Mucosa of stomach (tissue), 1 donor: ENCODE measurements around the gene ZNF573.
"Not testable (repeated sequence)": the region's sequence is repeated elsewhere in the genome, so short reads cannot be mapped to it uniquely, and the experiment has no call there.

ENCODE experiments used
- H3K27me3 ChIP-seq: one replicate; pipeline ENCODE4 v1.7.0; 2013; ENCODE audit warnings: mild to moderate bottlenecking, low read length; ENCODE audit not compliant: control insufficient read depth, insufficient read depth
- H3K36me3 ChIP-seq: one replicate; pipeline ENCODE4 v1.7.0; 2013; ENCODE audit warnings: low read length; ENCODE audit not compliant: control insufficient read depth, insufficient read depth
- H3K4me1 ChIP-seq: one replicate; pipeline ENCODE4 v1.7.0; 2013; ENCODE audit warnings: mild to moderate bottlenecking, low read length; ENCODE audit not compliant: control insufficient read depth, insufficient read depth
- H3K4me3 ChIP-seq: one replicate; pipeline ENCODE4 v1.7.0; 2013; ENCODE audit warnings: low read length
- H3K9ac ChIP-seq: one replicate; pipeline ENCODE4 v1.7.0; 2013; ENCODE audit warnings: mild to moderate bottlenecking, low read length, moderate library complexity
- H3K9me3 ChIP-seq: one replicate; pipeline ENCODE4 v1.7.0; 2013; ENCODE audit warnings: mild to moderate bottlenecking, low read length, moderate library complexity; ENCODE audit not compliant: control insufficient read depth
- donor health status: Pancreatic carcinoma.

ZNF573 gene

DNA sequence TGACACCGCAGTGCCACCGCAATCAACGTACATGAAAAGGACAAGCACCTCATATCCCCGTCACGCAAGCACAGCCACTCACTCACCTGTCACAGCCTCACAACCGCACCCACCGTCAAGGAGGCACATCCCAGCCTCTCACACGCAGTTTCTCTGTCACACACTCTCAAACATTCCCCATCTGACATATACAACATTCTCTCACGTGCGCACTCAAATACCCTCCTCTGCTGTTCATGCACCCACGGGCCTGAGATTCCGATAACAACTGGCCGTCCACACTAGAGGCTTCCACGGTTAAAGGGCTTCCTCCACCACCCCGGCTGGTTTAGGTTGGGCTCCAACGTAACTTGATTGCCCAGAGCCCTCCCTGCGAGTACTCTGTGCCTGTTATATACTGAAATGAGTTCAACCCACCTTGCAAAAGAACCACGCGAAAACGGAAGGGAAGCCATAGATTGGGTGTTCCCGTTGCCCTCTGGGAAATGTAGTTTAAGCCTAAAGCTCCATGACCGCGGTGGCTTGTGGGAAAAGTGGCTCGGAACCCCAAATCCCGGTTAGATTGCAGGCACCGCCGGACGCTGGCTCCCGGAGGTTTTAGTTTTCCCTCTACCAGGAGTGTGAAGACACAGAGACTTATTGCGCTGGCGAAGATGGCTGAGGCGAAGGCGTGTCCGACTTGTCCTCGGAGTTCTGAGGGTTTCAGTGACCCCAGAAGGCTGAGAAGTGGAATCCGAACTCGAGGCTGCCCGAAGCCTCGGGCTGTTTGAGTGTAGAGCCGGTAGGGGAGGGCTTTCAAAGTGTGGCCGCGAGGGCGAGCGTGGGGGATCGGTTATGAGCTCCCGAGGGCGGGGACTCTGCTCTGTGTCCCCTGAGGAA lies at the start of gene ZNF573:
Gene ZNF573, minus strand, starts transcription at position 460 of the 879 bp plus-strand sequence. CDS start 5,857 bp downstream, outside the sequence.
- Histone ChIP-seq H3K9ac (peak within 1 kb of the TSS; percentile 84), H3K27me3 (no peaks in the 10 kb centered on the region), H3K36me3 (no peaks in the 10 kb centered on the region), H3K4me3 (peak within 1 kb of the TSS; percentile 91), H3K9me3 (no peaks in the 10 kb centered on the region), H3K4me1 (peaks cover 7% of the 10 kb centered on the region)

DNA sequence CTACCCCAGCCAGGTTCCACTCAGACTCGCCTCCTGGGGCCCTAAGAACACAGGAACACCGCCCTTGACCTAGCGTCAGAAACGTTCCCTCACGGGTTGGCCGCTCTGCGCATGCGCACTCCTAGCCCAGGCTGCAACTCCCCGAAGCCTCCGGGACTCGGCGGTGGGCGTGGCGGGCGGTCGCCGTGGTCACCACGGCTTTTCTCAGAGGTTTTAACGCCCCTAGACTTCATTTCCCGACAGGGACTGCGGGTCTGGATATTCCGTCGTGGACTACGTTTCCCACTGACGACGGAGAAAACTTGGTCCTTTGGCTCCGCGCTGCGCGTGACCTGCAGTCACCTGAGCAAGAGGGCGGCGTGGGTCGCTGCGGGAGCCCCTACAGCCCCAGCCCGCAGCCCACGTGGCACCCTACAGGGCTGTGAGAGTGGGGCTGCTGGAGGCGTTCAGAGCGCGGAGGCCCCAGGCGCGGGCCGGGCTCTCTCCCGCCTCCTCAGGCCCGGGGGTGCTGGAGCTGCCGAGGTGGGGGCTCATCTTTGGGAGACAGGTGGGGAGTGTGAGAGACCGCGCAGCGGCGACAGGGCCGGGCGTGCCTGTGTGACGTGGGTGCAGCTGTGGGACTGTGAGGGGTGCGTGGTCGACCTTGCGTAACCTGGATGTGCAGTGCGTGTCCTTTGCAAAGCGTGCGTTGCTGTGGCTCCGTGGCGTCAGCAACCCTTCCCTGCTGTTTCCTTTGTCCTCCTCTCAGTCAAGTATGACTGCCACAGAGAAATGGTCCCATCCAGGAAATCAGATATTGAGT lies 38.0 kb upstream of the ZNF573 start:
- Histone ChIP-seq H3K4me1 (no peaks in the 10 kb centered on the region), H3K9ac (peak overlapping the region; percentile 61), H3K36me3 (no peaks in the 10 kb centered on the region), H3K27me3 (peaks cover 3% of the 10 kb centered on the region), H3K9me3 (no peaks in the 10 kb centered on the region), H3K4me3 (peak overlapping the region; percentile 41)

DNA sequence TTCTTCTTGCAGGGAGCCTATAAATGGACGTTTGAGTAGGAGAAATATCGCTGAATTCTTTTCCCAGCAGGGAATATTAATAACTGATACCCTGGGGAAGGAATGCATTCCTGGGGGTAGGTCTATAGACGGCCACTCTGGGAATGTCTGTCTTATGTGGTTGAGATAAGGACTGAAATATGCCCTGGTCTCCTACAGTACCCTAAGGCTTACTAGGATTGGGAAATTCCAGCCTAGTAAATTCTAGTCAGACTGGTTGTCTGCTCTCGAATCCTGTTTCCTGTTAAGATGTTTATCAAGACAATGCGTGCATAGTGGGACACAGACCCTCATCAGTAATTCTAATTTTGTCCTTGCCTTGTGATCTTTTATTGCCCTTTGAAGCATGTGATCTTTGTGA lies 36.2 kb upstream of the ZNF573 start:
- H3K4me3 ChIP-seq, H3K4me1 ChIP-seq, H3K9ac ChIP-seq, H3K9me3 ChIP-seq, H3K36me3 ChIP-seq, H3K27me3 ChIP-seq: not testable (repeated sequence)

DNA sequence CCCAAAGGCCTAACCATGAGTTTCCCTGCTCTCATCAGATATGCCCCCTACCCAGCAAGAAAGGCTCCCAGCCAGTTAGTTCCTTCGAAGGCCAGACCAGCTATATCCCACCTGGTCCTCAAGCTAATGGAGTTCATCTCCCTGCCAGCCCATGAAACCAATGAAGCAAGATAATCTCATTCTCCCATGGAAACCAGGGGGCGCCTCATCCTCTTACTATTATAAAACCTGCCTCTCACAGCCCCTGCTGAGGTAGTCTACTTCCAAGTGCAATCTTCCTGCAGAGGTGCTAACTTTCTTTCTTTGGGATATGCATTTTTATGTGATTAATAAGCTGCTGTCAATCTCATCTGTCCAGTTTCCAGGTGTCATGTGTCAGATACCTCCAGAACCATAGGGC lies 34.0 kb upstream of the ZNF573 start:
- Histone ChIP-seq H3K27me3 (peaks cover 3% of the 10 kb centered on the region), H3K9me3 (no peaks in the 10 kb centered on the region), H3K4me3 (no peak overlapping the region), H3K9ac (no peak overlapping the region), H3K4me1 (no peaks in the 10 kb centered on the region), H3K36me3 (no peaks in the 10 kb centered on the region)

DNA sequence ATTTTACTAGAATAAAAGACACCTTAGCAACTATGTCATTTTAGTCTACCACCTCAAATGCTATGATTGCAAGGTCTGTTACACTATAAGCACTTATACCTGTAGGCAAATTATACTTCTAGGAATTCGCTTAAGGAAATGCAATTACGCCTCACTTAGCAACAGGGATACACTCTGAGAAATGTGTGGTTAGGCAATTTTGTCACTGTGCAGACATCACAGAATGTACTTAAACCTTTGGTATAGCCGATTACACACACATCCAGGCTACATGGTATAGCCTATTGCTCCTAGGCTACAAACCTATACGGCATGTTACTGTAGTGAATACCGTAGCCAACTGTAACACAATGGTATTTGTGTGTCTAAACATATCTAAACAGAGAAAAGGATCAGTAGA lies 30.0 kb upstream of the ZNF573 start:
- Histone ChIP-seq H3K9ac (no peak overlapping the region), H3K9me3 (no peaks in the 10 kb centered on the region), H3K4me1 (no peaks in the 10 kb centered on the region), H3K27me3 (no peaks in the 10 kb centered on the region), H3K4me3 (no peak overlapping the region), H3K36me3 (no peaks in the 10 kb centered on the region)

DNA sequence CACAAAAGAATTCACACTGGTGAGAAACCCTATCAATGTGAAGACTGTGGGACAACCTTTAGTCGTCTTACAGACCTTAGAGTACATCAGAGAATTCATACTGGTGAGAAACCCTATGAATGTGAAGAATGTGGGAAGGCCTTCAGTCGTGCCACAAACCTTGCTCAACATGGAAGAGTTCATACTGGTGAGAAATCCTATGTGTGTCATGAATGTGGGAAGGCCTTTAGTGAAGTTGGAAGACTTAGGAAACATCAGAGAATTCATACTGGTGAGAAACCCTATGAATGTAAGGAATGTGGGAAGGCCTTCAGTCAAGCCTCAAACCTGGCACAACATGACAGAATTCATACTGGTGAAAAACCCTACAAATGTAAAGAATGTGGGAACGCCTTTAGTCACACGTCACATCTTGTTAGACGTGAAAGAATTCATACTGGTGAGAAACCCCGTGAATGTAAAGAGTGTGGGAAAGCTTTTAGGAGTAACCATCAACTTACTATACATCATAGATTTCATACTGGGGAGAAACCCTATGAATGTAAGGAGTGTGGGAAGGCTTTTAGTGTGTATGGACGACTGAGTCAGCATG lies 24.0 kb upstream of the ZNF573 start:
- Histone ChIP-seq H3K4me1 (no peaks in the 10 kb centered on the region), H3K9me3 (peaks cover 12% of the 10 kb centered on the region), H3K4me3 (no peak overlapping the region), H3K9ac (no peak overlapping the region), H3K36me3 (no peaks in the 10 kb centered on the region), H3K27me3 (no peaks in the 10 kb centered on the region)

DNA sequence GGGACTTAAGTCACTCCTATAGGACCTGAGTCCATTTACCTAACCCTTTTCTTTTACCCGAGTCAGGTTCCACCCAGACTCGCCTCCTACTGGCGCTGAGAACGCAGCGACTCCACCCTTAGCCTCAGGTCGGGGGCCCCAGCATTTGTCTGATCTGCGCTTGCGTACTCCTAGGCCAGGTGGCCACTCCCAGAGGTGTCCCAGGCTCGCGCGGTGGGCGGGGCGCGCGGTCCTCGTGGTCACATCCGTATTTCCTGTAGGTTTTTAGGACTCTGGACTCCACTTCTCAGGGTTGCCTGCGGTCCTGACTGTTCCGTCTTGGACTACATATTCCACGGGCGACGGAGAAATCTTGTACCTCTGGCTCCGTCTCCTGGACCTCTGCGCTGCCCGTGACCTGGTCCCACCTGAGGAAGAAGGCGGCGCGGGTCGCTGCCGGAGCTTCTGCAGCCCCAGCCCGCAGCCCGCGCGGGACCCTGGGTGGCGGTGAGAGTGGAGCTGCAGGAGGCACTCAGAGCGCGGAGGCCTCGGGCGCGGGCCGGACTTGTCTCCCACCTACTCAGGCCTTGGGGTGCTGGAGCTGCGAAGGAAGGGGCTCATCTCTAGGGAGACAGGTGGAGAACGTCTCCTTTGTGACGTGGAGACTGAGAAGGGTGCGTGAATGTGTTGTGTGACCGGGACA lies 11.0 kb upstream of the ZNF573 start:
- no peaks in the 10 kb centered on the region for H3K36me3 ChIP-seq
- H3K27me3 ChIP-seq, result no peaks in the 10 kb centered on the region
- H3K4me3 ChIP-seq, result no peak overlapping the region
- H3K4me1 ChIP-seq, result no peaks in the 10 kb centered on the region
- no peak overlapping the region for H3K9ac ChIP-seq
- H3K9me3 ChIP-seq, result no peaks in the 10 kb centered on the region

DNA sequence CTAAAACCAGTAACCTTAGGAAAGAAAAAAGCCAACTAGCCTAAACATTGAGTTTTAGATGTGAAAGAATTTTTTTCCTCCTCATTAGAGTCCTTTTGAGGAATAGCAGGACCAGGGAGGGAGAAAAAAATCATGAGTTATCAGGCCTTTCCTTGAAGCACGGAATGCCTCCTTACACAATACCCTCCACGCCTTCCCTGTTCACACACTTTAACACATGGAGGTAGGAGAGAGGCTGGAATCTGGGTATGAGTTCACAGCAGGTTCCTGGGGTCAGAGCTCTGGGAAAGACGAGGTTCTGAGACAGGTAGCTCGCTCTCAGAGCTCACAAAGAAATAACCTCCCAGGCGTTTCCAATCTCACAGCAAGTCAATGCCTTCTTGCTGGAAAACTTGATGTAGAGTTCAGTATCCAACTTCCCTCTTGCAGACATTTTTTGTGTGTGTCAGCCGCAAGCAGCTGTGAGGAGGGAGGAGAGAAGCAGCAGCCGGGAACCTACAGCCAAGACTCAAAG lies 716 bp downstream of the ZNF573 start:
- H3K9ac ChIP-seq, result peak overlapping the region; percentile 84

DNA sequence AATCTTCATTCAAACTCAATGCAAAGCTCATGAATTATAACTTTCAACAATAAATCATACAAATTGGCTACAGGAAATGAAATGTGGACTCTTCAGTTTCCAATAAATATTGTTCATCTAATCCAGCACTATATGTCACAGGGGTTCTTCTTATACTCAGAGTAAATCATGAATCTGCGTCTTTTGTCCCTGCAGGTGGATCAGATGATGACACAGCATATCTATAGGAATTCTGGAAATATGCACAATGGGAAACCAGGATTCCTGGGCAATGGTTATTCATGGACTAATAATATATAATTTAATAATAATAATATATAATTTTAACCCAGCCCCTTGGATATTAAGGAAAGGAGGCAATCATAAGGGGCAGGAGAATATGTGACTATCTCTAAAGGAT lies 8.4 kb downstream of the ZNF573 start:
- Histone ChIP-seq H3K4me3 (no peak overlapping the region), H3K9me3 (no peaks in the 10 kb centered on the region), H3K36me3 (no peaks in the 10 kb centered on the region), H3K9ac (no peak overlapping the region), H3K4me1 (no peaks in the 10 kb centered on the region), H3K27me3 (no peaks in the 10 kb centered on the region)

More for the DNA sequence above, 716 bp downstream of the ZNF573 start:
- Histone ChIP-seq H3K9me3 (no peaks in the 10 kb centered on the region), H3K4me1 (peaks cover 7% of the 10 kb centered on the region), H3K4me3 (peak overlapping the region; percentile 91), H3K36me3 (no peaks in the 10 kb centered on the region), H3K27me3 (no peaks in the 10 kb centered on the region)

DNA sequence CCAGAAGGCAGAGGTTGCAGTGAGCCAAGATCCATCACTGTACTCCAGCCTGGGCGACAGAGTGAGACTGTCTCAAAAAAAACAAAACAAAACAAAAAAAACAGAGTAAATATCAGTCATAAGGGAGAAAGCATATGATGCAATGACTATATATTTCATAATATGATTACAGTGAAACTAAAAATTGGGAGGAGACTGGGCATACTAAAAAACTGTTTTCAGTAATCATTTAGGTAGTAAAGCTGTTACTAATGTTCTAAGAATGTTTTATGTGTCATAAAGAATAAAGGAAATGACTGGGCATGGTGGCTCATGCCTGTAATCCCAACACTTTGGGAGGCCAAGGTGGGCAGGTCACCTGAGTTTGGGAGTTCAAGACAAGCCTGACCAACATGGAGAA lies 15.9 kb downstream of the ZNF573 start:
- Histone ChIP-seq H3K9ac (no peak overlapping the region), H3K36me3 (no peaks in the 10 kb centered on the region), H3K27me3 (no peaks in the 10 kb centered on the region), H3K9me3 (no peaks in the 10 kb centered on the region), H3K4me3 (no peak overlapping the region), H3K4me1 (no peaks in the 10 kb centered on the region)

DNA sequence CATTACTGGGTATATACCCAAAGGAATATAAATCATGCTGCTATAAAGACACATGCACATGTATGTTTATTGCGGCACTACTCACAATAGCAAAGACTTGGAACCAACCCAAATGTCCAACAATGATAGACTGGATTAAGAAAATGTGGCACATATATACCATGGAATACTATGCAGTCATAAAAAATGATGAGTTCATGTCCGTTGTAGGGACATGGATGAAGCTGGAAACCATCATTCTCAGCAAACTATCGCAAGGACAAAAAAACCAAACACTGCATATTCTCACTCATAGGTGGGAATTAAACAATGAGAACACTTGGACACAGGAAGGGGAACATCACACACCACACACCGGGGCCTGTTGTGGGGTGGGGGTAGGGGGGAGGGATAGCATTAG lies 21.7 kb downstream of the ZNF573 start:
- not testable (repeated sequence) for H3K9ac ChIP-seq, H3K27me3 ChIP-seq, H3K9me3 ChIP-seq, H3K36me3 ChIP-seq, H3K4me3 ChIP-seq, H3K4me1 ChIP-seq
